HCT116 (cell line): ENCODE results near the gene PLCB4.

Experiments used
- MAX ChIP-seq: IDR thresholded peaks from 2 replicates; pipeline ENCODE4 v1.6.1; 2012
- POLR2AphosphoS5 ChIP-seq: IDR thresholded peaks from 2 replicates; pipeline ENCODE4 v1.6.1; 2011; ENCODE audit warnings: mild to moderate bottlenecking, low read depth, low read length, moderate library complexity
- SIN3A ChIP-seq: IDR thresholded peaks from 2 replicates; pipeline ENCODE4 v1.6.1; 2012; ENCODE audit warnings: low read depth
- TCF7L2 ChIP-seq: IDR thresholded peaks from 2 replicates; pipeline ENCODE4 v1.7.0; 2011; ENCODE audit warnings: borderline replicate concordance, inconsistent platforms; ENCODE audit not compliant: insufficient read depth, insufficient read length; ENCODE audit errors: extremely low read depth

GRCh38 chr20:9322661-9323060 lies 253.8 kb downstream of the PLCB4 start:
- TF ChIP-seq TCF7L2, result no peak
- TF ChIP-seq SIN3A, result no peak
- no peak for TF ChIP-seq MAX
- no peak for TF ChIP-seq POLR2AphosphoS5
